ENCODE data around the gene PLSCR3. TPM values are rescaled to one million over a fixed set of nuclear protein-coding genes. Genes with fewer than 3 reads are reported as not detected.

PLSCR3 gene
- total RNA-seq, 2 experiments from 2014 or later, result 15.3 to 23.1 TPM

- Histone ChIP-seq H2AFZ (ENCODE audit: low read length) (no peak overlapping the region), H4K20me1 (ENCODE audit: insufficient read depth, low read length) (no peaks in the 10 kb centered on the region), H3K79me2 (ENCODE audit: insufficient read depth, low read depth, low read length) (peaks cover 2% of the 10 kb centered on the region; the same call in 1 of the 2 replicates), H3K4me3 (ENCODE audit: low read depth, low read length, poor library complexity, severe bottlenecking) (no peak overlapping the region), H3K9me2 (ENCODE audit: insufficient read depth, low read length) (no peaks in the 10 kb centered on the region), H3K36me3 (ENCODE audit: insufficient read depth, low read length) (no peaks in the 10 kb centered on the region), H3K9me3 (ENCODE audit: low read length) (no peaks in the 10 kb centered on the region), H3K27ac (ENCODE audit: low read depth, low read length, poor library complexity, severe bottlenecking) (no peak overlapping the region), H3K4me2 (ENCODE audit: low read length) (no peak overlapping the region), H3K4me1 (ENCODE audit: insufficient read depth, low read length, poor library complexity, severe bottlenecking) (peaks cover 2% of the 10 kb centered on the region)
- TF ChIP-seq EZH2phosphoT487 (IDR thresholded peaks at IDR 0.05; ENCODE audit: borderline replicate concordance, low read depth, low read length) (no peak), CTCF (conservative IDR thresholded peaks at IDR 0.05; ENCODE audit: low read length) (no peak)
- ChIA-PET CTCF (ENCODE audit: unreplicated experiment) (interaction anchor here (0.6 kb wide), 1 partner anchor 774 kb away, joined by 3 read pairs; no protein-coding TSS in a partner anchor), POLR2A (interaction anchor here (1.3 kb wide), 1 partner anchor 11 kb away, joined by 3 read pairs; the partner anchor contains the start of gene SPEM1)
- intact Hi-C loops (cut with micrococcal nuclease; ENCODE audit: unreplicated experiment), result no loop called here
- DNase-seq (ENCODE audit: low spot score), result no peak
- BruUV-seq (replicated peaks), result no TSS peak
Measured at GRCh38 chr17:7431231-7431630, 36.9 kb upstream of the PLSCR3 start.

DNA sequence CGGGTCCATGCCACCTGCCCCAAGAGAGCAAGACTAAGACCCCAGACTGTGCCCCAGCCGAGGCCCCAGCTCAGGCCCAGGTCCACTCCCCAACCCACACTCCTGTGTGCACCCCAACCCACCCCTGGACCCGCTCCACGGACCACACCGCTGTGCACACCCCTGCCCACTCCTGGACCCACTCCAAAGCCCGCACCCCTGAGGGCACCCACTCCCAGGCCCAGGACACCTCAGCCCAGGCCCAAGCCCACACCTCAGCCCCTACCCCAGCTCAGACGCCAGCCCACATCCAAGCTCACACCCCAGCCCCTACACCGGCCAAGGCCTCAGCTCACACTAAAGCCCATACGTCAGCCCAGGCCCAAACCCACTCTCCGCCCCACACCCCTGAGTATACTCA lies 35.4 kb upstream of the PLSCR3 start:
- Histone ChIP-seq H4K20me1 (ENCODE audit: insufficient read depth, low read length) (no peaks in the 10 kb centered on the region), H2AFZ (ENCODE audit: low read length) (no peak overlapping the region), H3K9me3 (ENCODE audit: low read length) (no peaks in the 10 kb centered on the region), H3K9me2 (ENCODE audit: insufficient read depth, low read length) (no peaks in the 10 kb centered on the region), H3K27ac (ENCODE audit: low read depth, low read length, poor library complexity, severe bottlenecking) (no peak overlapping the region), H3K4me2 (ENCODE audit: low read length) (no peak overlapping the region), H3K36me3 (ENCODE audit: insufficient read depth, low read length) (no peaks in the 10 kb centered on the region), H3K4me1 (ENCODE audit: insufficient read depth, low read length, poor library complexity, severe bottlenecking) (no peaks in the 10 kb centered on the region), H3K4me3 (ENCODE audit: low read depth, low read length, poor library complexity, severe bottlenecking) (no peak overlapping the region), H3K79me2 (ENCODE audit: insufficient read depth, low read depth, low read length) (no peaks in the 10 kb centered on the region)
- DNase-seq (ENCODE audit: low spot score), result no peak
- ChIA-PET POLR2A (no interaction called here), CTCF (ENCODE audit: unreplicated experiment) (no interaction called here)
- TF ChIP-seq EZH2phosphoT487 (IDR thresholded peaks at IDR 0.05; ENCODE audit: borderline replicate concordance, low read depth, low read length), result no peak
- TF ChIP-seq CTCF (conservative IDR thresholded peaks at IDR 0.05; ENCODE audit: low read length), result no peak
- intact Hi-C loops (cut with micrococcal nuclease; ENCODE audit: unreplicated experiment), result no loop called here
- BruUV-seq (replicated peaks), result no TSS peak

GRCh38 chr17:7428557-7428956 lies 34.2 kb upstream of the PLSCR3 start, which contains the start of gene SPEM3:
Gene SPEM3, plus strand, starts transcription at chr17:7428857. Its CDS starts 46 bp downstream, at chr17:7428903.
- Histone ChIP-seq H3K9me2 (ENCODE audit: insufficient read depth, low read length) (no peaks in the 10 kb centered on the region), H3K27ac (ENCODE audit: low read depth, low read length, poor library complexity, severe bottlenecking) (no peak within 1 kb of the TSS), H3K4me3 (ENCODE audit: low read depth, low read length, poor library complexity, severe bottlenecking) (no peak within 1 kb of the TSS), H3K4me1 (ENCODE audit: insufficient read depth, low read length, poor library complexity, severe bottlenecking) (no peaks in the 10 kb centered on the region), H3K4me2 (ENCODE audit: low read length) (no peak within 1 kb of the TSS), H3K9me3 (ENCODE audit: low read length) (no peaks in the 10 kb centered on the region), H2AFZ (ENCODE audit: low read length) (no peak within 1 kb of the TSS), H3K36me3 (ENCODE audit: insufficient read depth, low read length) (no peaks in the 10 kb centered on the region), H3K79me2 (ENCODE audit: insufficient read depth, low read depth, low read length) (no peaks in the 10 kb centered on the region), H4K20me1 (ENCODE audit: insufficient read depth, low read length) (no peaks in the 10 kb centered on the region)
- intact Hi-C loops (cut with micrococcal nuclease; ENCODE audit: unreplicated experiment), result no loop called here
- TF ChIP-seq EZH2phosphoT487 (IDR thresholded peaks at IDR 0.05; ENCODE audit: borderline replicate concordance, low read depth, low read length) (no peak), CTCF (conservative IDR thresholded peaks at IDR 0.05; ENCODE audit: low read length) (no peak)
- no peak for DNase-seq (ENCODE audit: low spot score)
- CTCF ChIA-PET (ENCODE audit: unreplicated experiment), result no interaction called here
- no TSS peak for BruUV-seq (replicated peaks)
- POLR2A ChIA-PET, result no interaction called here

All from OCI-LY7 (cell line).